ENCODE results near the gene ULK4.

- TF ChIP-seq CTCF (IDR thresholded peaks at IDR 0.05) (no peak), POLR2A (IDR thresholded peaks at IDR 0.05) (no peak)
Observed at GRCh38 chr3:41369838-41370237, 592.1 kb downstream of the ULK4 start.
